Hepatic stellate cell (primary cell): Measurements from ENCODE around the gene PGAP2.
"Not testable (repeated sequence)": the region's sequence is repeated elsewhere in the genome, so short reads cannot be mapped to it uniquely, and the experiment has no call there.

Experiments
- DNase-seq: peaks from one replicate; pipeline ENCODE4 v3.0.0; 2011; ENCODE audit warnings: low spot score

The PGAP2 gene

DNA sequence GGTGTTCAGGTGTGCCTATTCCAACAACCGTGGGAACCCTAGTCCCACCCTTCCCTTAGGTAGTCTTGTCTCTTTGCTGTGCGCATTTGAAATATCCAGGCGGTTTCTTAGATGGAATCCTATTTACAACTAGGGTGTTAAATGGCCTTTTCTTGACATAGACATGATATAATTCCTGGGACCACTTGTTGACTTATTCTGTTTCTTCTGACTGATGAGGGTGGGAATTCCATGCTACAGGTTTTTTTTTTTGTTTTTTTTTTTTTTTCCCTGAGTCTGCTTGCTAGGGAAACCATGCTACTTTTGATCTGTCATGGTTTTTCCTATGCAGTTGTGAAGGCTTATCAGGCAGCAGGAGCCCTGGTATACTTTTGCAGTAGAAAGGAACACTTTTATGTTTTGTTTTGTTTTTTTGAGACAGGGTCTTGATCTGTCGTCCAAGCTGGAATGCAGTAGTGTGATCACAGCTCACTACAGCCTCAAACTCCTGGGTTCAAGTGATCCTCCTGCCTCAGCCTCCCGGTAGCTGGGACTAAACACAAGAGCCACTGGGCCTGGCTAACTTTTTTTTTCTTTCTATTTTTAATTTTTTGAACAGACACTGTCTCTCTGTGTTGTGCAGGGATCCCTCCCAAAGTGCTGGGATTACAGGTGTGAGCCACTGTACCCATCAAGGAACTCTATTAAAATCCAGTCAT lies 48.6 kb downstream of the PGAP2 start:
- DNase-seq: no peak

DNA sequence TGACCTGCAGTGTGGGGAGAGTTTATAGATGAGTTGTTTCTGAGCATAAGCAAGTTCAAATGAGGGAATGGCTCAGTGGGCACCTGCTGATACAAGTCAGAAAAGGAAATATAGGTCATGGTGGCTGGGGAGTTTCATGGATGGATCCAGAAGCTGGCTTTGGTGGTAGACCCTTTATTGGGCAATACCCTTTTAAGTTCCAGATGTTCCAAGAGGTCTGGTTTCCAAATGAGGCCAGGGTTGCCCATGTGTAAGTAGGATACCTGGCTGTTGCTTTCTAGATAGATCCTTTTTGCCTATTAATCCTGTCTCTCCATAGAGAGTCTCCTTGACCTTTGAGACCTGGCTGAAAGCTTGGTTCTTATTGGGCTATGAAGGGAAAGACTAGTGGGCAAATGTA lies 49.3 kb downstream of the PGAP2 start:
- DNase-seq: no peak

DNA sequence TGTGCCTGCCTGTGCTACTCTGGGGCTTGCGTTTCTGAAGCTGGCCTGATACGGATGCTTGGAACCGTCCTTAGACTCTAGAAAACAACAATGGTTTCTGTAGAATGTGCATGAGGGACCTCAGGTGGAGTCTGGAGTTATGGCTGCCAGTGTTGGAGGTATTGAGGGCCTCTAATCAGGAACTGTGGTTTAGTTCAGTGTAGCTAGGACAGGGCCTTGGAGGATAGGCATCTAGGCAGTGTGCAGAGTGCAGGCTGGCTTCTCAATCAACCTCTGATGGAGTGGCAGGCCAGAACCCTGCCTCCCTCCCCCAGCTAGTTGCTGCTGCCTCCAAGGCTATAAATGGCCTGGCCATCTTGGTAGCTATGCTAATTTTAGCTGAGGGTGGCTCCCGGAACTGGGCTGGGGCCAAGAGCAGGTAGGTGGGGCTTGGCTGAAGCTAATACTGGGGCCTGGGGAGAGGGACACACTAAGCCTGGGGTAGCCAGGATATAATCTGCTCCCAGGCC lies 51.1 kb downstream of the PGAP2 start:
- DNase-seq: no peak

DNA sequence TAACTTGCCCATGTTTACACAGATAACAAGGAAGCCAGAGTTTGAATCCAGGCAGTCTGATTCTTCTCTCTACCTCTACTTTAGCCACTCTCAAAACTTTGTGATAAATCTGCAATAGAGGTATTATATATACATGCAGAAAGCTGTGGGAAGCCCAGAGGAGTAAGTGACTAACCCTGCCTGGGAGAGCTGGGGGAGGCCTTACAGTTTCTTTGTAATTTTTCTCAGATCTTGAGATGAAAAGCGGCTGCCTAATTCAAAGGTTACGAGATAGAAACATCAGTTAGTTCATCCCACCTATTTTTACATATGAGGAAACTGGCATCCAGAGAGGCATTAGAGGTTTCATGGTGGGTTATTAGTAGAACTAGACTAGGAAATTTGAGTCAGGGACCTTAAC lies 52.0 kb downstream of the PGAP2 start:
- DNase-seq: no peak

DNA sequence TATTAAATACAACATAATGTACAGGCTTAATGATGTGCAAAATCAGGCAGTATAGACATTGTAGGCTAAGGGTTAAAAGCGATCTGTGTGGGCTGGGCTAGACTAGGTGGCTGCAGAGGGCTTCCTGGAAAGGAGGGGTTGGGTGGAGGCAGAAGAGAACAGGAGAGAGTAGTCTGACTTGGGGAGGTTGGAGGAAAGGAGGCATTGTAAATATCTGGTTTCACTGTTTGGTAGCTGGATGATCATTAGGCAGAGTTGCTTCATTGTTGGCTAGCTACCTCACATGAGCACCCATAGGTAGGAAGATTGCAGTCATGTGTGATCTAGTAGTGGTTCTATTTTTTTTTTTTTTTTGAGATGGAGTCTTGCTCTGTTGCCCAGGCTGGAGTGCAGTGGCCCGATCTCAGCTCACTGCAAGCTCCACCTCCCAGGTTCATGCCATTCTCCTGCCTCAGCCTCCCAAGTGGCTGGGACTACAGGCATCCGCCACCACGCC lies 52.6 kb downstream of the PGAP2 start:
- DNase-seq: not testable (repeated sequence)

DNA sequence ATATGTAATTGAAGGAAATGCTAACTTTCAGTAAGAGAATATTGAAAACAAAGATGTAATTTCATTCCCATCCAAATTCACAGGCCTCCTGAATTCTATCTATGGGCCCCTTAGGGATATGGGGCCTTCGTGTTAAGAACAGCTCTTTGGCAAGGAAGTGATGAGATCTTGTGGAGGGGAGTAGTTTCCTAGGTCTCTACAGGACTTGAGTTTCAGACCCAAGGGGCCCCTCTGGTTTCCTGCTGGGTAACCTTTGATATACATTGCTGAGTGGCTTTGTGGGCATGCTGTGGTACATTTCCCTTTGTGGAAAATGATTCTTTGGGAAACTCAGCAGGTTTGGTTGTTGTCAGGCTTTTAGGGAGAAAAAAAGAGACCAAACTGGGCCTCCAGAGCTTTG lies 53.3 kb downstream of the PGAP2 start:
- DNase-seq: no peak

DNA sequence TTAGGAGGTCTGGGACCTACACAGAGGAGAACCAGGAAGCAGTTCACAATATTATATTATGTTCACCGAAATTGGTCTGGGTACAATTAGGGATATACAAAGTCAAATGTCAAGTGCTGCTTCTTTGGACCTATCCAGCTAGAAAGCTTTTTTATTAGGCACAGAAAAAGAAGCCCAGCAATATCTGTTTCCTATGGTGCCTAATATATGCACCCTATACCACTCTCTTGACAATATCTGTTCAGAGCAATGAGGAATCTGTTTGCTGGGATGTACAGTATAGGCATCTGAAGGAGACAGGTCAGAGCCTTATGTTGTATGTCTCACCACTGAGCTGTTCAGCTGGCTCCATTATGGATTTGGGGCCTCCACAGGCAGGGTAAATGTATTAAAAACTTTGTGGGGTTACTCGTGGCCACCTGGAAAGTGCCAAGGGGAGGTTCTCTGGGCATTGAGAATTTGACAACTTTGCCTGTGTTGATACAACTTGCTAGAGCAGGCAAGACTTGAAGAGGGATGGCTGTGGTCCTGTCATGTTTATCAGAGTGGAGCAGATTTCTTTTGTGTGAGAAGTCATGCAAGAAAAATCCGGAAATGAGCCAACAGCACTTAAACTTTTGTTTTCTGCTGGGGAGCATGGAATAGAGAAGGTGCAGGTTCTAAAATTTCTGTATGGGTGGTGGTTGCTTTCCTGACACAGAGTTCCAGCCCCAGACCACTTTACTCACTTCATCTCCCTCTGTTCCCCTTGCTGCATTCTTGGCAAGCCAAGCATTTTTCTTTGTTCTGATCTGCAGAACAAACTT lies 57.2 kb downstream of the PGAP2 start:
- peak; percentile 35 for DNase-seq

DNA sequence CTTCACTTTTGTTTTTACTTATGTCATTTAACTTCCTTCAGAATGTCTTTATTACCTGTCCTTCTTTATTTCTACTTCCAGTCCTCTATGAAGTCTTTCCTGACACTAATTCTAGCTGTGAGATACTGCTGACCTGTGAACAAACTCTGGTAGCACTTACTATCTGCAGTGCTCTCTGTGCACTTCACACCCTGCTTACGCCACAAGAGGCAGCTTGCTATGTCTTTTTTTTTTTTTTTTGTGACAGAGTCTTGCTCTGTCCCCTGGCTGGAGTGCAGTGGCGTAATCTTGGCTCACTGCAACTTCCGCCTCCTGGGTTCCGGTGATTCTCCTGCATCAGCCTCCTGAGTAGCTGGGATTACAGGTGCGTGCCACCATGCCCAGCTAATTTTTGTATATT lies 57.8 kb downstream of the PGAP2 start:
- no peak for DNase-seq

DNA sequence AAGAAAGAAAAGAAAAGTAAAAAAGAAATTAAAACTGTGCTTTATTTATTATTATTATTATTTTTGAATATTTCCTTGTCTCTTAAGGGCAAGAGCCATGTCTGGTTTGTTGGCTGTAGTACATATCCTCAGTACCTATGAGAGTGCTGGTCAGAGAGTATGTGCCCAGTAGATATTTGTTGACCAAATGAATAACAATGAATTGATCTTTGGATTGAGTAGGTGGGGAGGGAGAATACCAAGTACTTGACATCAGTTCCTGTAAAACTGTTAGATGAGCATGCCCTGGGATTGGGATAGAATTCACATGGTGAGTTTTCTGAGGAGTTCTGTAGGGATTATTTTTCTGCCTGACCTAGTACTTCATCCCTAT lies 58.5 kb downstream of the PGAP2 start:
- no peak for DNase-seq

DNA sequence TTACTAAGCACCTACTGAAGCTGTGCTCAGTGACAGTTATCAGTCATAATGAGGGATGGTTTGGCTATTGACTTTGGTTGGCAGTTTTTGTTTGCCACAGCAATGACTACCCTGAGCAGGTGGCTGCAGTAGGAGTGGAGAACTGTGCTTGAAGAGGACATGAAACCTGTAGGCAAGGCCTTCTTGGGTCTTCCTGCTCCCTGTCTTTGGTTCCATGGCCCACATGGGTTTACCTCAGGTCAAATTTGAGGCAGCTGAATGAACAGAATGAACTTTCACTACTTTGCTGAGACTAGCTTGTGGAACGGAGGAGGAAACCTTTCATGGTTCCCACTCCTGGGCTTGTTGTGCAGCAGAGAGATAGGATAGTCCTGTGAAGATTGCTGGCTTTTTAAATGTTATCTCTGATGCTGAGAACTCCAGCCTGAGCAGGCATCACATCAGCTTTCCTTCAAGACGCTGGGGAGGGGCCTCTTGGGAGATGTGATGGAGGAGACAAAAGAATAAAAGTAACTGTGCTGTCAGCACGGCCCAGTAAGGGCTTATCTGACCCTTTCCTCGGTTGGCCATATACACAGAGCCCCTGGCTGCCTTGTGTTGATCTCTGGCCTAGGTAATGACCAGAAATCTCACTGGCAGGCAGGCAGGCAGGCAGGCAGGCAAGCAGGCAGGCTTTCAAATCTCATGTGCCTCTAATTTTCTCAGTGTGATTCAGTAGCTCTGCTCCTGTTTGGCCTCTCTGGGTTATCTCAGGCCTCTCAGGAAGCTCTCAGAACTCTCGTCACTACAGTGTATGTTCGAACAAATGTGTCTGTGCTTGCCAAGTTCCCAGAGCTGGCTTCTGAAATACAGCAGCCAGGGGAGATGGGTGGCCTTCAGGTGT lies 59.1 kb downstream of the PGAP2 start:
- no peak for DNase-seq

DNA sequence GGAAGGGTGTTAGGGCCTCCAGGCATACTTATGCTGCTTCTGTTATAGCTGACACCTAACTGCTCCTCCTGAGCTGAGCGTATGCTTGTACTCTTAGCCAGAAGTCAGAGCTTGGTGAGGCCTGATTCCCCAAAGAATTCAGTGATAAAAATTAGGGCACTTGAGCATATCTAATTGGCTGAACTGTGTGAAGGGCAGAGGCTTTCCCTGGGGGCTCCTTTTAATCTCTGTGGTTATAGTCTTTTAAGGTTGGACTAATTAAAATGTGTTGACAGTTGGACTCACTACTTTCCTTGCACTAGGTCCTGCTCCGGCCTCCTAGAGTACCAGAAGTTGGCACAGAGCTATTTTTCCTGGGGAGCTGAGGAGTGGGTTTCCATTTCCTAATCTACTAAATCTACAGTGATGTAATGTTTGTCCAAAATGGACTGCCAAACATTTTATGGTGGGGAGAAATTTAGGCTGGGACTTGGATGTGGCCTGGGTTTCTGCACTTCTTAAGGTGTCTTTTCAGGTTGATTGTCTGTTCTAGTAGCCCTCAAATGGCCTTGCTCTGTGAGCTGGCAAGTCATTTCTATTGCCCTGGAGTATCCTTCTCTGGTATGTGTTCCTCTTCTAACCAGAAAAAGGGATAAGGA lies 65.5 kb downstream of the PGAP2 start:
- DNase-seq: no peak
